HG03196 (cell line): Measurements from ENCODE around the gene JUNB.
A peak's percentile ranks its signal among the peaks of the same experiment; 100 is the strongest.

Experiments
- ATAC-seq: cut with Tn5 transposase; IDR thresholded peaks from one replicate; pipeline ENCODE4 v1.9.1; 2021; ENCODE audit not compliant: unreplicated experiment

The JUNB gene

GRCh38 chr19:12791345-12792050 is at the start of gene JUNB:
Gene JUNB, plus strand, starts transcription at chr19:12791486. Its CDS starts 286 bp downstream, at chr19:12791772.
- peak; percentile 25 for ATAC-seq

DNA sequence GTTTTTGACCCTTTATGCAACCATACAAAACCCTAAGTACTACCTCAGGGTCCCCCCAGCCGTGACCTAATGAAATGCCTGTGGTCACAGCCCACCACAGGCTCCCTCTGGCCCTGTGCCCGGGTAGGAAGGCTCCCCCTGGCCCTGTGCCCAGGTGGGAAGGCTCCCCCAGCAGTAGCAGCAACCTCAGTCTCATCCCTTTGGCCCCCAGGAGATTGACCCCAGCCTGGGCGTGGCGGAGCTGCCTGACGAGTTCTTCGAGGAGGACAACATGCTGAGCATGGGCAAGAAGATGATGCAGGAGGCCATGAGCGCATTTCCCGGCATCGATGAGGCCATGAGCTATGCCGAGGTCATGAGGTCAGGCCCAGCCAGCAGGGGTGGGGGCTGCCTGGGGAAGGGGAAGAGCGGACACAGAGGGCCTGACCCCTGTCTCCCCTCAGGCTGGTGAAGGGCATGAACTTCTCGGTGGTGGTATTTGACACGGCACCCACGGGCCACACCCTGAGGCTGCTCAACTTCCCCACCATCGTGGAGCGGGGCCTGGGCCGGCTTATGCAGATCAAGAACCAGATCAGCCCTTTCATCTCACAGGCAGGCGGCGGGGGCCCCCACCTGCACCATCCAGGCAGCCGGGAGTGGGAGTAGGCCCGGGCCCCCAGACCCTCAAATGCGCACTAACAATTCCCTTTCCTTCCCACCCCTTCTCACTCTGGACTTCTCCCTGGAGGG is 46.0 kb upstream of the JUNB start:
- no peak for ATAC-seq

DNA sequence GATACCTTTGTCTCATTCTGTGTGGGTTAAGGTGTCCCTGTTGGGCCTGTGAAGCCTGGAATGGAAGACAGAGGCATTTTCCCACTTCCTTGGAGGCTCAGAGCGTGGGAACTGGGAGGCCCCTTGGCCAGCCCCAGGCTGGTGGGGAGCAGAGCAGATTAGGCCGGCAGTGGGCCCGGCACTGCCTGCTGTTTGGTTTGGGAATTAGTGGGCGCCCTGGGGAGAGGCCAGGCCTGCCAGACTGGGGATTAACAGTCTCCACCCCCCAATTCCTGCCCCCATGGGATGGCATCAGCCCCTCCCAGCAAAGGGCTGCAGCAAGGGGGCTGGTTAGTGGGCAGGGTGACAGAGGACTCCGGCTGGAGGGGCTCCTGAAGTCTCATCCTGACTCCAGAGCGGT is 42.8 kb upstream of the JUNB start:
- ATAC-seq = no peak

DNA sequence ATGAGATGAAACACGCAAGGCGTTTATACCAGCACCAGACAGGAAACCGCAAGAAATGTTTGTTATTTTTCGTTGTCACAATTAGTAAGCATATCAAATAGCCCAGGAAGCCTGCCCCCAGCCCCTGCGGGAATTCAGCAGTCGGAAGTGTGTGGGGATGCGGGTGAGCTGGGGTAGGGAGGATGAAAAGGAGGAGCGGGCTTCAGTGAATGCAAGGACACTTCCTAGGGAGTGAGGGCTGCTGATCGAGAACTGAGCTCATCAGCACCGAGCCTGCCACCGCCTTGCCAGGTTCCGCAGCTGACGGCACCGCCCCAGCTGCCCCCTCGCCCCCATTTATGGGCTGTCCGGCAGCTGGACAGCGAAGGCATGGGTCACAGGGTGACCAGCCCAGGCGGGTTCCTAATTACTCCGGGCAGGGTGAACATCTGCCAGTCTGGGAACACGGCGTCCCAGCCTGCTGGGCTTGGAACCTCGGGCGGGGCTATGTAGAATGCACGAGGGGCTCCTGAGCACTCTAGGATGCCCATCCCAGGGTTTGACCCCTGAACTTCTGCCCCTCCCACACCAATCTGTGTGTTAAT is 41.3 kb upstream of the JUNB start:
- no peak for ATAC-seq

DNA sequence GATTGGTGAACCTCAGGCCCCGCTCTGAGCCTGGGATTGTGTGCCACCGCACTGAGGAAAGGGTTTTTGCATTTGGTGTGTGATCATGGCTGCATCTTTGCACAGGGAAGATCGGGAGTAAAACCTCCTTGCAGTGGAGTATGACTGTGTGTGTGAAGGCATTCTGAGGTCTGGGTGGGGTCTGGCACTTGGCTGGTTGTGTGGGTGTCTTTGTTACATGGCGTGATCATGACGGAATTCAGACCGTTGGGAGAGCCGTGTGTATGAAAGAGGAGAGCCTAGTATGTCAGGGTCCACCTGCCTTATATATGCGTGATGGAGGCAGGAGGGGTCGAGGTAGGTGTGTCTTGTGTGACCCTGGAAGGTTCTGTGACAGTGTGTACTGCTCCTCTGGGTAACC is 40.4 kb upstream of the JUNB start:
- ATAC-seq = no peak

DNA sequence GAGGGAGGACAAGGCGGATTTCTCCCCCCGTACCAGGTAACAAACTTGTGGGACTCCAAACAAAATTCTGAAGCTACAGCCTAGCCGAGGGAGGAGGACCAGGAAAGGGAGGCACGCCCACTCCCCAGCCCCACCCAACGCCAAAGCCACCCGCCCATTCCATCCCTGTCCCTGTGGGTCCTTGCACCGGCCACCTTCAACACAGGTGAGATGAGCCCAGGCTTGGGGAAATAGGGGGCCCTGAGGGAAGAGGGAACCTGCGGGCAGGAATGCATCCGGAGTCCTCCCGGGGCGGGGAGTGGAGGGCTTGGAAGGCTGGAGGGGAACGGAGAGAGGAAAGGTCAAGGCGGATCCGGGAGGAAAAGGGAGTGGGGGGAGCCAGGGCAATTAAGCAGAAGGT is 39.7 kb upstream of the JUNB start, which contains the start of gene BEST2:
TSS of gene BEST2 (plus strand) at position 157 of the 400 bp plus-strand sequence. CDS start 802 bp downstream, outside the sequence.
- ATAC-seq = no peak

DNA sequence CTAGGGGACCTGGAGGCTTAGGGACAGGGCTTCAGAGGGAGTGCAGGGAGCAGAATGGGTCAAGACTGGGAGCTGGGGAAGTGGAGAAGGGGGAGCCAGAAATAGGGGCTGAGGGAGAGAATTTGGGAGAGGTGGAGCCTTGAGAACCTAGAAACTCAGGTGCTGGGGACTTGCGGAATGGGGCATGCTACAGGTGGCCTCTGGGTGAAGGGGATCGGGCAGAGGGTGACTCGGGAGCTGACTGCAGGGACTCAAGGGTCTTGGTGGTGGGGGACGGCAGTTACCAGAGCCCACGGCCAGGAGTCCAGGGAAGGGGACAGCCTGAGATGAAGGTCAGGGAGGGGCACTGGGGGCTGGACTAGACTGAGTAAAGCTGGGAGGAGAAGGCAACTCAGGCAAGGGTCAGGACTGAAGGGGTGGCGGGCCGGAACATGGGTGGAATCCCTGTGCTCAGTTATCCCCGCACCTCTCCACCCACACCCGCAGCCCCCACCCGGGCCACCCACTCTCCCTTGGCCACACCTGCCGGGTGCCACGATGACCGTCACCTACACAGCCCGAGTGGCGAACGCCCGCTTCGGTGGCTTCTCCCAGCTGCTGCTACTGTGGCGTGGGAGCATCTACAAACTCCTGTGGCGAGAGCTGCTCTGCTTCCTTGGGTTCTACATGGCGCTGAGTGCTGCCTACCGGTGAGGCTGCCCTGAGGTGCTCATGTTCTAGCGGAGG is 39.1 kb upstream of the JUNB start:
- no peak for ATAC-seq

DNA sequence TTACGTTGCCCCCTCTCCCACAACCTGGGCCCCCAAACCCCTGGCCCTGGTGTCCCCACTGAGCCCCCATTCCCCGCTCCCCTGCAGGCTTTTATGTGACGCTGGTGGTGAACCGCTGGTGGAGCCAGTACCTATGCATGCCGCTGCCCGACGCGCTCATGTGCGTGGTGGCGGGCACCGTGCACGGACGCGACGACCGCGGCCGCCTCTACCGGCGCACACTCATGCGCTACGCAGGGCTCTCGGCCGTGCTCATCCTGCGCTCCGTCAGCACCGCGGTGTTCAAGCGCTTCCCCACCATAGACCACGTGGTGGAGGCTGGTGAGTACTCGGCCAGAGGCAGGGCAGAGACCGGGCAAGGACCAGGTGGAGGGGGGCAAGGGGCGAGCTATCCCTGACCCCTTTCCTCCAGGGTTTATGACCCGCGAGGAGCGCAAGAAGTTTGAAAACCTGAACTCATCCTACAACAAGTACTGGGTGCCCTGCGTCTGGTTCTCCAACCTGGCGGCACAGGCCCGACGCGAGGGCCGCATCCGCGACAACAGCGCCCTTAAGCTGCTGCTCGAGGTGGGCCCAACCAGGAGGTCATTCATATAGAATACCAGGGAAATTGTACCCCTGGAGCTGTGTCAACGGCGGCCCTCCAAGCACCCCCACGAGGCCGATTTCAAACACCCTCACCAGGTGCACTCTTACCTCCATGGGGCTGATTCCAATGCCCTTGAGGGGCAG is 36.7 kb upstream of the JUNB start:
- no peak for ATAC-seq

DNA sequence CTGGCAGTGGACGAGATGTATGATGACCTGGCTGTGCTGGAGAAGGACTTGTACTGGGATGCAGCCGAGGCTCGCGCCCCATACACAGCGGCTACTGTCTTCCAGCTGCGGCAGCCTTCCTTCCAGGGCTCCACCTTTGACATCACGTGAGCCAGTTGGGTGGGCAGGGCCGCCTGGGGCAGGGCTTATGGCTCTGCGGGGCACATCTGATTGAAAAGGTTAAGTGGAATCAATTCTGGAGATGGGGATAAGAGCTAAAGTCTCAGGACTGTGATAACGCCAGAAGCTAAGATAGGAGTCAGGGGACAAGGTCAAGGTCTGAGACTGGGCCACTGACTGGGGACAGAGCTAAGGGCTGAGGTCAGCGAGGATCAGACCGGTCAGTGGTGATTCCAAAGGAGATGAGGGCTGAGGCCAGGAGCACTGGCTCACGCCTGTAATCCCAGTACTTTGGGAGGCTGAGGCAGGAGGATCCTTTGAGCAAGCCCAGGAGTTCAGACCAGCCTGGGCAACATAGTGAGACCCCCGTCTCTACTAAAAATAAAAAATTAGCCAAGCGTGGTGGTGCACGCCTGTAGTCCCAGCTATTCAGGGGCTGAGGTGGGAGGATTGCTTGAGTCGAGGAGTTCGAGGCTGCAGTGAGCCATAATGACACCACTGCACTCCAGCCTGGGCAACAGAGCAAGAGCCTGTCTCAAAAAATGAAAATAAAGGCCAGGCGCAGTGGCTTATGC is 35.0 kb upstream of the JUNB start:
- no peak for ATAC-seq

DNA sequence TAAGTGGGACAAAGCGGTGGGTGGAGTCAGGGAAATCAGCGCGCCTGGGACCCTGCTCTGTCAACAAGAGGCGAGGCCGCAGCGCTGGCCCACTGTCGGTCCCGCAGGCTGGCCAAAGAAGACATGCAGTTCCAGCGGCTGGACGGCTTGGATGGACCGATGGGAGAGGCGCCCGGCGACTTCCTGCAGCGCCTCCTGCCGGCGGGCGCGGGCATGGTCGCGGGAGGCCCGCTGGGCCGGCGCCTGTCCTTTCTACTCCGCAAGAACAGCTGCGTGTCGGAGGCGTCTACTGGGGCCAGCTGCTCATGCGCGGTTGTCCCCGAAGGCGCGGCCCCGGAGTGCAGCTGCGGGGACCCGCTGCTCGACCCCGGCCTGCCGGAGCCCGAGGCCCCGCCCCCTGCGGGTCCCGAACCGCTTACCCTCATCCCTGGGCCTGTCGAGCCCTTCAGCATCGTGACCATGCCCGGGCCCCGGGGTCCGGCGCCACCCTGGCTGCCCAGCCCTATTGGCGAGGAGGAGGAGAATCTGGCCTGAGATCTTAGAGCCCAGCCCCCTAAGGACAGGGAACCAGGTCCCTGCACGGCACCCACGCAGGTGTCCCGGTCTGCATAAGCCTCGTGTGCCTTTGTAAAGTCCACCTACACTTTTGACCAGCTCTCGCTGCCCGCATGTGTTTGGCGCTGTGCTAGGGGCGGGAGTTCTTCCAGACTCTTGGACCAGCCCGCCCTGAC is 33.6 kb upstream of the JUNB start:
- no peak for ATAC-seq

DNA sequence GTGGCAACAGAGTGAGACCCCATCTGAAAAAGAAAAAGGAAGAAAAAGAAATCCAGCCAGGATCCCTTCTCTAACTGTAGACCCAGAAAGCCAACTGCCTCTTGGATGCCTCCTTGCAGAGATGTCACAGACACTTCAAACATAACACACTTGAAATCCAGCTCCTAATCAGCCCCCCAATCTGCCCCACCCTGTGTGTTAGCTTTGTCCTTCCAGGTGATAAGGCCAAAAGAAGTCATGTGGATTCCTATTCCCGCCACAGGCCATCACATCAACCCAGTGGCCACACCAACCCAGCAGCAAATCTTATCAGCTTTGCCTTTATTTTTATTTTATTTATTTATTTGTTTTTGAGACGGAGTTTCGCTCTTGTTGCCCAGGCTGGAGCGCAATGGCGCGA is 31.6 kb upstream of the JUNB start:
- ATAC-seq = no peak

DNA sequence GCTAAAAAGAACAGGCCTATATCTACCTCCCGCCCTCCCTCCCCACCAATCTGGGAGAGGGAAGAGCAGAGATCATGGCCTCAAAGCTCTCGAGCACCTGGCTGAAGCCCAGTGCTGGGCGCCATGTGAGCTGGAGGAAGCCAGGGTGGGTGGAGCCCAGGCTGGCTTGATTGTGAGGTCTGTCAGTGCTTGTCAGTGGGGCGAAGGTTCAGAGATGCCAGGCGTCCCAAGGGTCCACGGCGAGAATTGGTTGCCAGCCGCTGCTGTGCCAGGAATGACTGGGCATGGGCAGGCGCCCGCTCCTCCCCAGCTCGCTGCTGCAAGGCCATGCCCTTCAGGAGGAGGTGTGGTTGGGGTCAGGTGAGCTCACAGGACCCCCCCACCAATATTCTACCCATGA is 28.2 kb upstream of the JUNB start:
- ATAC-seq = no peak

DNA sequence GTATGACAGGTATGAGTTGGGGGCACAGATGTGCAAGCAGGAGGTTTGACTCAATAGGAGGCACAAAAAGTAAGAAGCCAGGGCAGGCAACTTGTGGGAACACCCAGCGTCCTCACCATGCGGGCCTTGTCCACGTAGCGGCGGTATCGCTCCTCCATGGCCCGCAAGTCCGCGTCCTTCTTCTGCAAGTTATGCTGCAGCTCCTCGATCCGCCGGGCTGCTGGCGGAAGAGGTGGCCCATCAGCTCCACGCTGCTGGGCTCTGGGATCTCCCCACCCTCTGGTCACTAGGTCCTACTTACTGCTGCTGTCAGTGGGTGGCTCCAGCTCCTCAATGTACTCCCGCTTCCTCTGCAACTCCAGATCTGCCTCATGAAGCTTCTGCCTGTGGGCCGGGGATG is 26.6 kb upstream of the JUNB start:
- ATAC-seq = no peak

GRCh38 chr19:12766051-12766521 is 25.2 kb upstream of the JUNB start:
- no peak for ATAC-seq

DNA sequence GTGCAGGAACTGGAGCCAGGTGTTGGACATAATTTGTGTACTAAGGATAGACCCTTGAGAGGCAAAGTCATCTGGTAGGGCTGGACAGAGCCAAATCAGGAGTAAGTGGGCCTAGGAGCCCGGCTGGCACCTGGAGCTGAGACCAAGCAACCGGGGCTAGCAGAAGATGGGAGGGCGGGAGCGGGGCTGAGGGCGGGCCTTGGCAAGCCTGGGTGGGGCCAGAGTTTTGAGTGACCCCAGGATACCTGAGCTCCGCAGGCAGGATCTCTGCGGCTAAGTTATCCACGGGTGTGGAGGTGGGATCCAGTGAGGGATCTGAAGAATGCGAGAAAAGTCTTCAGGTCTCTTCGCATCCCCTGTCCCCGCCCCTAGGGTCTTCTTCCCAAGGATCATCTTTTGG is 24.1 kb upstream of the JUNB start:
- no peak for ATAC-seq

GRCh38 chr19:12767666-12768065 is 23.6 kb upstream of the JUNB start:
- no peak for ATAC-seq

GRCh38 chr19:12769689-12770088 is 21.6 kb upstream of the JUNB start:
- ATAC-seq = no peak

DNA sequence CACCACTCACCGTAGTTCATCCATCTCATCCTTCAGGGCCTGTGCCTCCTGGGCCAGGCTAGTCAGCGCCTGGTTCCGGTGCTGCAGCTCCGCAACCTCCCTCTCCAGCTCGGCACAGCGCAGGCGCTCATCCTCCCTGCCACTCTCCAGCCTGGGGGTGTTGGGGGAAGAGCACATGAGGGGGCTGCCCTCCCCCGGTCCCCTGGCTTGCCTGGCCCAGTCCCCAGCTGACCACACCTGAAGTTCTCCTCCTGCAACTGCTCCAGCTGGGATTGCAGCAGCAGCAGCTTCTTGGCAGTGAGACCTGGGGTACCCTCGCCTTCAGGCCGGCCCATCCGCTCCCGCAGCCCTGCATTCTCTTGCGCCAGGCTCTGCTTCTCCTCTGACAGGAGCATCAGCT is 20.4 kb upstream of the JUNB start:
- ATAC-seq = no peak

- no peak for ATAC-seq
Measured at GRCh38 chr19:12772323-12772722, 19.0 kb upstream of the JUNB start.
